Erythroblast (primary cell): ENCODE data around the gene PSMD11.

Experiments used
- GATA1 ChIP-seq: IDR thresholded peaks from 2 replicates; pipeline ENCODE4 v1.6.1; 2011; ENCODE audit warnings: low read depth, mild to moderate bottlenecking, control low read depth, low read length, moderate library complexity
- POLR2A ChIP-seq: IDR thresholded peaks from 2 replicates; pipeline ENCODE4 v1.6.1; 2011; ENCODE audit warnings: mild to moderate bottlenecking, low read length

- TF ChIP-seq POLR2A (no peak), GATA1 (no peak)
Observed at GRCh38 chr17:32484628-32485027, 40.3 kb downstream of the PSMD11 start.
